IMR-90 (cell line): ENCODE measurements around the gene WDR27. TPM values are rescaled to one million over a fixed set of nuclear protein-coding genes. Genes with fewer than 3 reads are reported as not detected.

Experiments used
- ATAC-seq: fragments of 200-7000 bp; cut with Tn5 transposase; 2 replicates; pipeline ENCODE4 v1.9.1; 2020; ENCODE audit warnings: low read depth, mild to moderate bottlenecking, moderate library complexity
- BruUV-seq: library from RNA; stranded (reverse); fragments of 400-500 nt; replicated peaks from 2 replicates; lab custom pipeline; 2021; lab: Mats Ljungman, UMichigan
- CTCF ChIA-PET: fragments of 300-600 bp; formaldehyde crosslinking; extraction: SDS; loops from one replicate; lab custom pipeline; 2021; ENCODE audit warnings: antibody characterized with exemption; lab: Yijun Ruan, JAX
- POLR2A ChIA-PET: fragments of 300-600 bp; sonication (Branson Sonifier 250); formaldehyde crosslinking; loops from one replicate; lab custom pipeline; 2022; ENCODE audit warnings: antibody characterized with exemption; ENCODE audit not compliant: unreplicated experiment; lab: Charles Lee
- DNase-seq: peaks from one replicate; pipeline ENCODE4 v3.0.0; 2013
- H2AFZ ChIP-seq: replicated peaks from 2 replicates; pipeline ENCODE3; 2013; ENCODE audit warnings: low read length, mild to moderate bottlenecking; ENCODE audit not compliant: poor library complexity
- H2AK5ac ChIP-seq: 2 replicates; pipeline ENCODE4 v1.6.1; 2013; ENCODE audit warnings: low read depth, low read length, inconsistent platforms
- H2AK9ac ChIP-seq: replicated peaks from 2 replicates; pipeline ENCODE3; 2013; ENCODE audit warnings: mild to moderate bottlenecking, low read depth, low read length, moderate library complexity; ENCODE audit not compliant: poor library complexity
- H2BK120ac ChIP-seq: 2 replicates; pipeline ENCODE4 v1.6.1; 2013; ENCODE audit warnings: low read depth, low read length, inconsistent platforms
- H2BK15ac ChIP-seq: 3 replicates; pipeline ENCODE4 v1.6.1; 2013; ENCODE audit warnings: low read depth, low read length, inconsistent platforms
- H2BK20ac ChIP-seq: 2 replicates; pipeline ENCODE4 v1.6.1; 2013; ENCODE audit warnings: low read depth, mild to moderate bottlenecking, inconsistent platforms, low read length, moderate library complexity
- H2BK5ac ChIP-seq: 2 replicates; pipeline ENCODE4 v1.6.1; 2013; ENCODE audit warnings: mild to moderate bottlenecking, low read depth, low read length, inconsistent platforms; ENCODE audit not compliant: poor library complexity, severe bottlenecking
- H3K14ac ChIP-seq: replicated peaks from 2 replicates; pipeline ENCODE4 v1.6.1; 2013; ENCODE audit warnings: low read depth, low read length, inconsistent platforms
- H3K18ac ChIP-seq: 2 replicates; pipeline ENCODE4 v1.6.1; 2013; ENCODE audit warnings: low read depth, low read length, control low read depth
- H3K23ac ChIP-seq: 2 replicates; pipeline ENCODE4 v1.6.1; 2013; ENCODE audit warnings: low read depth, low read length, inconsistent platforms
- H3K27ac ChIP-seq: 2 replicates; pipeline ENCODE4 v1.5.1; 2013; ENCODE audit warnings: mild to moderate bottlenecking, control low read depth, low read length; ENCODE audit not compliant: insufficient read depth
- H3K27me3 ChIP-seq: 2 replicates; pipeline ENCODE4 v1.6.1; 2013; ENCODE audit warnings: low read length; ENCODE audit not compliant: control insufficient read depth, insufficient read depth
- H3K36me3 ChIP-seq: 2 replicates; pipeline ENCODE4 v1.6.1; 2013; ENCODE audit warnings: low read length, mixed read lengths; ENCODE audit not compliant: control insufficient read depth, insufficient read depth
- H3K4ac ChIP-seq: 2 replicates; pipeline ENCODE4 v1.6.1; 2013; ENCODE audit warnings: low read depth, low read length, inconsistent platforms
- H3K4me1 ChIP-seq: 2 replicates; pipeline ENCODE4 v1.6.1; 2013; ENCODE audit warnings: low read length, mixed read lengths; ENCODE audit not compliant: control insufficient read depth, insufficient read depth
- H3K4me2 ChIP-seq: 2 replicates; pipeline ENCODE4 v1.6.1; 2013; ENCODE audit warnings: low read depth, mild to moderate bottlenecking, control low read depth, low read length, moderate library complexity
- H3K4me3 ChIP-seq: 2 replicates; pipeline ENCODE4 v1.5.1; 2013; ENCODE audit warnings: low read depth, mild to moderate bottlenecking, control low read depth, low read length, moderate library complexity; ENCODE audit not compliant: insufficient read depth
- H3K56ac ChIP-seq: 2 replicates; pipeline ENCODE4 v1.6.1; 2013; ENCODE audit warnings: low read length, inconsistent platforms; ENCODE audit not compliant: insufficient read depth; ENCODE audit errors: extremely low read depth
- H3K79me1 ChIP-seq, 2 experiments: 2 replicates each; pipeline ENCODE4 v1.6.1; 2013; ENCODE audit warnings: low read length in 2 of 2, inconsistent platforms in 1 of 2, low read depth in 1 of 2
- H3K9ac ChIP-seq: 2 replicates; pipeline ENCODE4 v1.6.1; 2013; ENCODE audit warnings: low read depth, low read length, control low read depth
- H3K9me1 ChIP-seq: 2 replicates; pipeline ENCODE4 v1.6.1; 2013; ENCODE audit warnings: low read length, inconsistent platforms; ENCODE audit not compliant: insufficient read depth
- H3K9me3 ChIP-seq: 2 replicates; pipeline ENCODE4 v1.6.1; 2013; ENCODE audit warnings: low read length; ENCODE audit not compliant: control insufficient read depth, insufficient read depth
- H4K20me1 ChIP-seq: 2 replicates; pipeline ENCODE4 v1.6.1; 2013; ENCODE audit warnings: low read length, inconsistent platforms; ENCODE audit not compliant: insufficient read depth
- H4K5ac ChIP-seq: 2 replicates; pipeline ENCODE4 v1.6.1; 2013; ENCODE audit warnings: mild to moderate bottlenecking, low read depth, low read length, control low read depth
- H4K8ac ChIP-seq, 2 experiments: 2 replicates each; pipeline ENCODE4 v1.6.1; 2013; ENCODE audit warnings: low read depth in 2 of 2, low read length in 2 of 2, control low read depth in 1 of 2, inconsistent platforms in 1 of 2
- H4K91ac ChIP-seq: 2 replicates; pipeline ENCODE4 v1.6.1; 2013; ENCODE audit warnings: low read depth, low read length, inconsistent platforms; ENCODE audit not compliant: insufficient read depth
- BHLHE40 ChIP-seq: fragments of 150-350 bp; IDR thresholded peaks from 2 replicates; pipeline ENCODE4 v1.6.1; 2016; ENCODE audit warnings: mild to moderate bottlenecking, low read depth, low read length
- WGBS, 2 experiments: methylation state at CpG; one replicate each; pipeline versions ENCODE4 v1.1.5 to v1.1.7; 2013; ENCODE audit warnings: missing lambda C conversion rate in 2 of 2; ENCODE audit not compliant: insufficient read length in 1 of 2; ENCODE audit errors: extremely low coverage in 2 of 2; 5-methylcytosine and 5-hydroxymethylcytosine counted together
- dilution Hi-C: fragments of 300-500 bp; cut with HindIII; formaldehyde crosslinking; loops from one replicate; pipeline ENCODE4 v1.14.3; 2018; ENCODE audit warnings: low sequenced_read_pairs; ENCODE audit not compliant: unreplicated experiment
- in situ Hi-C: fragments of 300-500 bp; cut with MboI; formaldehyde crosslinking; loops from 3 replicates; pipeline ENCODE4 v1.14.3; 2019; ENCODE audit warnings: low sequenced_read_pairs, inconsistent platforms, mixed read lengths
- intact Hi-C: fragments of 100-400 bp; cut with micrococcal nuclease; formaldehyde crosslinking; loops from 2 replicates; pipeline ENCODE4 v1.10.0; 2022
- polyA plus RNA-seq, 3 experiments: library from polyadenylated mRNA; depleted of rRNA; stranded (reverse); fragments of >200 nt; gene quantifications; 2 replicates each; pipeline ENCODE4 v1.2.3, GENCODE V29; 2012; ENCODE audit warnings: low replicate concordance in 1 of 3
- total RNA-seq: library from RNA; depleted of rRNA; stranded (reverse); fragments of >200 nt; gene quantifications from 2 replicates; pipeline ENCODE4 v1.2.3, GENCODE V29; 2012

The WDR27 gene
- total and polyA plus RNA-seq, 2 of the 4 experiments (the other 2 are of a cell fraction), result 7.0 to 18.5 TPM

GRCh38 chr6:169623975-169624374, 77.9 kb downstream of the WDR27 start:
- Histone ChIP-seq H4K5ac (no peak overlapping the region), H3K27ac (no peak overlapping the region), H3K4me2 (no peak overlapping the region), H3K18ac (no peak overlapping the region), H2AFZ (no peak overlapping the region), H2BK20ac (no peak overlapping the region), H3K9me3 (no peaks in the 10 kb centered on the region; the same call in 1 of the 2 replicates), H3K9me1 (peaks cover 19% of the 10 kb centered on the region), H3K9ac (no peak overlapping the region), H2AK5ac (no peak overlapping the region), H2BK15ac (no peak overlapping the region), H4K91ac (no peak overlapping the region), H3K23ac (no peak overlapping the region), H3K4me3 (no peak overlapping the region), H4K20me1 (0 out of 2 replicates have a peak, but pooled peaks cover 2% of the 10 kb centered on the region), H3K56ac (no peak overlapping the region), H3K36me3 (peaks cover 33% of the 10 kb centered on the region), H3K4ac (no peak overlapping the region), H2BK5ac (no peak overlapping the region), H4K8ac (no peak overlapping the region), H3K27me3 (no peaks in the 10 kb centered on the region), H2BK120ac (no peak overlapping the region; the same call in 1 of the 2 replicates), H3K4me1 (peaks cover 20% of the 10 kb centered on the region), H3K14ac (no peak overlapping the region), H2AK9ac (no peak overlapping the region), H3K79me1 (peaks cover 0 to 4% of the 10 kb centered on the region in 2 experiments; a peak in 1 of 4 replicates)
- no peak for DNase-seq
- ATAC-seq, result no peak
- intact Hi-C loops, result no loop called here
- ChIA-PET CTCF (no interaction called here), POLR2A (no interaction called here)
- no peak for TF ChIP-seq BHLHE40
- WGBS, 2 experiments, result 100% methylated on average over 6 of the region's 22 CpGs; no CpG with 5 or more reads in 1 of the 2 experiments
- in situ Hi-C loops, result no loop called here
- BruUV-seq, result no TSS peak
- dilution Hi-C loops, result no loop called here
